HG02571 (cell line): ENCODE measurements around the gene USP13.

Experiments used
- ATAC-seq: cut with Tn5 transposase; IDR thresholded peaks from one replicate; pipeline ENCODE4 v1.9.1; 2021; ENCODE audit warnings: mild to moderate bottlenecking, moderate library complexity; ENCODE audit not compliant: unreplicated experiment

Gene USP13

DNA sequence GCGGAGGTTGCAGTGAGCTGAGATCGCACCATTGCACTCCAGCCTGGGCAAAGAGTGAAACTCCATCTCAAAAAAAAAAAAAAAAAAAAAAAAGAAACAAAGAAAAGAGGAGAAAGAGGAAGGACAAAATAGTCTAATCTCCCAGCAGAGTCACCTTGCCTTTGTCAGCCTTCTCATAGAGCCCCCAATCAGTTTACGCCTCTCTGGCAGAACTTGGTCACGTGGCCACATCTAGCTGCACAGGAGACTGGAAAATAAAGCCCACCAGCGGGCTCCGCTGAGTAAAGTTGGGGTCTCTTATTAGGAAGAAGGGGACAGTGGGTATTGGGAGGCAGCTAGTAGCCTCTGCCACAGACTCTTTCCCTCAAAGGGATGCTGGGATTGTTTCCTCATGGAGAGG, 41.9 kb downstream of the USP13 start:
- ATAC-seq, result no peak

DNA sequence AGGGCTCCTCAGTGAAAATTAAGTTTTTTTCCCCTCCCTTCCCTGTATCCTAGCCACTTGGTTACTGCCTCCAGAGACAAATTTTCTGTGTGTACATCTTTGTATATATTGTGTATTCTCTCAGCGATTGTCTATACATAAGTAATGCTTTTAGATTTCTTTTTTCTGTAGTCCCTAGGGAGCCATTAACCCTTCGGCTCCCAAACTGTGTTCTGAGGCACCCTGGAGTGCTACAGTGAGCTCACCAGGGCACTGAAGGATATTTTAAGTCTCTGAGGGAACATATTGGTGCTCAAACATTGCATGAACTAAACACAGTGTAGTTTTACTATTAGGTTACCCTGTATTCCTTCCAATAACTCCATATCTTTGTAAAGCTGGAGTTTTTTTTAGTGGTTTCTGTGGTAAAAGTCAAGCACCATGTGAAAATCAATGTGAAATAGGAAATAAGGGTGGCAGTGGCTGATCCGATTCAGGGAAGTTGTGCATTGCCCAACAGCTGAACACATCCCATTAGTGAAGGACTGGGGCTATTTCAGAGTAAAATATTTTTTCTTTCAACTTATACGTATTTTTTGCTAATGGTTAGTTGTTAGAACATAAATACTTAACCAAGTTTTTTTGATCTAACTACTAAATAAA, 43.0 kb downstream of the USP13 start:
- no peak for ATAC-seq

DNA sequence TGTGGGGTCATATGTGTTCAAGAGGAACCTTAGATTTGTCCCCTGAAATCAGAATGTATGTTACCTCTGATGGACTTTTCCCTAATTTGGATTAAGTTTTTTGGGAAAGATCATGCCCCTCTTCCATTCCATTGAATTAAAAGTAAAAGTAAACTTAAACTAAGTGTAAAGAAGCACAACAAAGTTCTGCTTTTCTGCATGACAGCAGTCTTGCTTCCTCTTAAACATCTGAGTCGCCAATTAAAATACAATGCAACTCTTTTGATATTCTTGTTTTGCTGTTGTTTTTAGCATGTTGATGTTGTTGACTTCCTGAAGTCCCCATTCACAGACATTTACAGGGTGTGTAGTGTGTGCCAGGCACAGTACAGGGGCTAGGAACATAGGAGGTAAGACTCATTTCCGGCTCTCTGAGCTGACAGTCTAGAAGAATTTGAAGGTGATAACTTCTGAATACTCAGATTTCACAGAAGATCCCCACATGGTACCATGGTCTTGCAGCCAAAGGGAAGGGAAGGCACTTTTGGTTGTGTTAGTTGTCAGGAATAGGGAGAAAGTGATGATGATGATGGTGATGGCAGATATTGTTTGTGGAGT, 45.0 kb downstream of the USP13 start:
- ATAC-seq, result no peak

DNA sequence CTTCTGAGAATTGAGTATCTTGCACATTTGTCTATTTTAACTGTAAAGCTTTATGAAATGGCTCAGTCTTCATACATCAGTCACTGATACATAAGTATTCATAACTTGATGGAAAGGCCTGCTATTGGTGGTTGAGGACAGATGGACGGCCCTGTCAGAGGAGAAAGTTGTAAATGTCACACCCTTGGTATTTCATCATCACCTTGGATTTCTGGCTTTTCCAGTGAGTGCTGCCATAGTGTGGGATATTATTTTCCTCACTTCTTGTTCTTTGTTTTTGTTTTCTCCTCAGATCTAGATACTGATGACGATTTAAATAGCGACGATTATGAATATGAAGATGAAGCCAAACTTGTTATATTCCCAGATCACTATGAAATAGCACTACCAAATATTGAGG, 47.9 kb downstream of the USP13 start:
- ATAC-seq, result no peak

DNA sequence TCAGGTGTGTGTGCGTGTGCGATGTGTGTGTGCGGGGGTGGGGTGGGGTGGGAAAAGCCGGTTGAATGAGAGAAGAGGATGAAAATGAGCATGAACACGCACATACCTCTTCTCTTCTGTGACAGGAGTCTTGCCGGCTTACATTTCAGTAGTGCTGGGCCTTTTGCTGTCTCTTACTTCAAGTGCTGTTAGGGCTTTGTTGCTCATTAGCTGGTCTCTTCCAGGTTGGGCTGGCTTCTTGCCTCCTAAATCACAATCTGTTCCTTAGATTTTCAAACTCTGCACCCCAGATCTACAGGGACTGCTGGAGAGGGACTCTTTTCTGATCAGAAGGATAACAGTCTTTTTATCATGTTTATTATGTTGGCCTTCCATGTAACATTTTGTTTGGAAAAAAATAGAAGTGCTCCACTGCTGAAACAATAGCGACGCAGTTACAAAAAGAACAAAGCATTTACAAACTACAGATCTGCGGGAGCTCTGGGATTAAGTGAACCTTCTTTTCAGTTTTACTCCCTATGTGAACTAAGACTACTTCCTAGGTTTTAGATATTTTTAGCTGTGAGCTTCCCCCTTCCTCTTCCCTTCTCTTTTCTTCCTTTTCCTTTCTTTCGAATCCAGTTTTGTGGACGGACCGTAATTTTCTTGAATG, 48.5 kb downstream of the USP13 start:
- ATAC-seq, result no peak

DNA sequence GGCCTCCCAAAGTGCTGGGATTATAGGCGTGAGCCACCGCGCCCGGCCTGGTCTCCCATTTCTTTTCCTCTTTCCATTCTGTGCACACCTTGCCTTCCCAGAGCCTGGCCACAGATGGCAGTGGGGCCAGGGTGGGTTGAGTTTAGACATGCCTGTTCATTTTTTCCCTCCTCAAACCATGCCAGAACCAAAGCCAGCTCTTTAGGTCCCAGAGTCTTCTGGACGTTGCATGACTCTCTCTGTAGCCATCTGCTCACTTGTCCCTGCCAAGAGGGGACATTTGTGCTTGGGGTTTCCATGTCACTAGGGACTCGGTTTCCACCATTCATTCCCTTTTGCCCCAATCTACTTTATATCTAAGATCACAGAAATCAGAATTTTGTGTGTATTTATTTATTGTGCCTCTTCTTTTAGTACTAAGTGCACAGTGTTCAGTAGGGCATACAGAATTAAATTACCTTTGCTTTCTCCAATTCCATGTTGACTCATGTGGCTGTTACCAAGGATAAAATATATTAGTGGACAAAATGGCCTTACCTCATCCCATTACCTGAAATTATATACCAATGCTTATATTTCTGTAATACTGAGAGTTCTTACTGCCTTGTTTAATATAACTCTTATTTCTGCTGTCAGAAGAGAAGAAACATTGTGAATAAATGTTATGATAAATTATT, 49.6 kb downstream of the USP13 start:
- ATAC-seq, result no peak

DNA sequence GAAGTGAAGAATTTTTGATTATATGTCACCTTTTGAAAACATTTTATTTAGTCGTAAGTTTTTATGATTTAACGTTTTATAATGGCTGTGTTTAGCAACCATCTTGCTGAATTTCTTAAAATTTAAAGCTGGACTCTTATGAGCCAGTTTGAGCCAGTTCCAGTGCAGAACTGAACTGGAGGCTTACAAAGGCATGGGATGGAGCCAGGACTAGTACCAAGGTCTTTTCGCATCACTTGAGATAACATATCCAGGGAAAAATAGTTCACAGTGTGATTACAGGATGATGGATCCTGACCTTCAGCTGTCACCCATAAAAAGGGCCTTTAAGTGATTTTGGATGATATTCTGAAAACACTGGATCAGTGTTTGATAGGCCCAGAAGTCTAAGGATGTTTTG, 51.0 kb downstream of the USP13 start:
- no peak for ATAC-seq

DNA sequence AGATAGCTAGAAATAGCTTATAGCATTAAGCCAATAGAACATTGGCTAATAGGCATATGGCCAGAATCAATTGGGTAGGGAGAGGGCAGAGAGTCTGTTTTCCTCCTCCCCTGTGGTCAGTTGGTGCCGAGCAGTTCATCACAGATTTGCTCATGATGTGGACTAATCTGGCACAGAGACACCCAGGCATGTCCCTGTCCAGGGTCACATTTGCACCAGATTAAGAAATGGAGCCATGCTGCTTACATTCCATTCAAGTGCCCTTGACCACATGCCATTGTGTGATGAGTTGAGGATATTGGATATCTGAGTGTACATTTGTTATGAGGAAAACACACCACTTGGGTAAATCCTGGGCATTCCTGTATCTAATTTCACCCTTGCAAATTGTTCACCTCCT, 53.4 kb downstream of the USP13 start:
- no peak for ATAC-seq

DNA sequence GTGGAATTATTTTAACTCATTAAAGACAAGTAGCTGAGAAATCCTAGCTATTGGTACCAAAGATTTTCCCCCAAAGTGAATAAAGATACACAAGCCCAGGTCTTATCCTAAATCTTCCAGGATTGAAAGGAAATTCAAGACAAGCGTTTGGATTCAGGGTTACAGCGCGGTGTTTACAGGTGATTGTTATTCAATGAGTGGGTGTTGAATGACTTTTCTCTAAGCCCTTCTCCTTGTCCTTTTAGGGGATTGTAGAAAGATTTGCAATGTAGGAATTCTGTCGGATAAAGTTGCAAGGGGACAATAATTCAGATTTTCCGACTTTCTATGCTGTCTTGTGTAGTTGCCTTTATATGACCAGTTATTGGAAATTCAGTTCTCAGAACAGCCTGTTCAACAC, 57.2 kb downstream of the USP13 start:
- ATAC-seq, result no peak

DNA sequence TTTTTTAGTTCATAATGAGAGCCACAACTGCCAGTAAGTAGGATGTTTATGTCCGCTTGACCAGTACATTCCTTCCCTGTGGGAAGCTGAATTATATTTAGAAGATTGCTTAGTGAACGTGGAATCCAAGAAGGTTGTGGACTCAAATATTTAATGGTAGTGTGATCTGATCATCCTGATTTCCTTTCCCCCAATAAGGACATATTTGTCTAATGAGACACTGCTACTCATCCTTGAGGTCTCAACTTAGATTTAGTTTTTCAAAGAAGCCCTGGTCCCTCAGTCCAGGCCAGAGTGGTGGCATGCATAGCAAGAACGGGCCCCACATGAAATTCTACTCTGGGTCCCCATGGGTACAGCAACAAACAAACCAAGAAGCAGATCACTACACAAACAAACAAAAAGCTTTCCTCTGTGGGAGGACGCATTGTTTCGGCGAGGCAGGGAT, 60.8 kb downstream of the USP13 start:
- no peak for ATAC-seq

DNA sequence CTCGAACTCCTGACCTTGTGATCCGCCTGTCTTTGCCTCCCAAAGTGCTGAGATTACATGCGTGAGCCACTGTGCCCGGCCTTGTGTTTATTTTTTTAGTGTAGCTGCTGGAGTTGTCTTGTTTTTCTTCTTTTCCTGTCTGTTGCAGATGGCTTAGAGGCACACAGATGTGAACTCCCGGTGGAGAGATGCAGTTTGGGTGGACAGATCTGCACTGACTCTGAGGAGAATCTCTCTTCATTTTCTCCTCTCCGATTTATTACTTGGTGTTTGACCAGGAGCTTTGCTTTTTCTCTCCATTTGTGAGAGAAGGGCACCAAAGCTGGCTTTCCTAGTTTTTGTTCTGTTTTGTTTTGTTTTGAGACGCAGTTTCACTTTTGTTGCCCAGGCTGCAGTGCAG, 62.7 kb downstream of the USP13 start:
- no peak for ATAC-seq

DNA sequence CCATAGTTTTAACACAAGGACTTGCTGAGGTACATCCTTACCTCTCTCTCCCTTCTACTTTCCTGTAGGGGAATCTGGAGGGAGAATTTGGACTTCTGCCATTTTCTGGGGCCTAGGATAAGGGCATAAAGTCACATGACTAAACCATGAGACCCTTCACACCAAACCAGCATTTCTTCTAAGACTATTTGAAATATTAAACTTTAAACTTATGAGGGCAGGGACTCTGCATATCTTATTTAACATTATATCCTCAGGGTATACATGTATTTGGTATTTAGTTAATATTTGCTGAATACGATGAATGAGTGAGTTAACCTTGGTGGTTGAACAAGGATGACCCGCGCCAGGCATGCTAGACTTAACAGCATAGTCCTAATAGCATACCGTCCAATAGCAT, 63.4 kb downstream of the USP13 start:
- no peak for ATAC-seq

DNA sequence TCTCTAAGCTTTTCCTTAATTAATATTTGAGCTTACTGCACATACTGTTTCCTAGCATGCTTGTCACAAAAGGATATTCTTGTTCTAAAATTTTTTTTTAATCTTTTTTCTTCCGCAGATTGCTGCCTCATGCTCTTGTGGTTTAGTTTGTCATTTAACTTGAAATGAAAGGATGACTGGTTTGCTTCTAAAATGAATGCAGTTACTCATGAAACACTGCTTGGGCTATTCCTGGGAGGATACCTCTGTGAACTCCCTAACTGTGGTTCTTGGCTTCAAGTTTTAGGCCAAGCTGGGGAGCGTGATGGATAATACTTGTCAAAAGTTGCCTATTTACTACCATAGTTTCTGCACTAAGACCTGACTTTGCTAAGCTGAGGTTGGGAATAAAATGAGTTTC, 64.0 kb downstream of the USP13 start:
- no peak for ATAC-seq

DNA sequence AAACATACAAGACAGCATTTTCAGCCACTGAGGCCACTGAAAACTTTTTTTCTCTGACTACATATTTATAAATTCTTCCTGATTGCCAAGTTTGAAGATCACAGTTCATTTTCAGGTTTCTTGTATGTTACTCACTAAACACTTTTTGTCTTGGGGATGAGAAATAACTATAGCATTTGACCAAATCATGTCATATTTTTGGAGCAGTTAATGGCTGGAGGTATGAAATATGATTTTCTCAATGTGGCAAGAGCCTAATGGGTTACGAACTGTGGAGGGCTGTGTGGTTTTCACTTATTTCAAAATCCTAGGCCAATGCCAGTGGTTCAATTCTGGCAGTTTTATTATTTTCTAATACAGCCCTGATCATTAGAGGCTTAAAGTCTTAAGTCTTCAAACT, 64.4 kb downstream of the USP13 start:
- no peak for ATAC-seq

DNA sequence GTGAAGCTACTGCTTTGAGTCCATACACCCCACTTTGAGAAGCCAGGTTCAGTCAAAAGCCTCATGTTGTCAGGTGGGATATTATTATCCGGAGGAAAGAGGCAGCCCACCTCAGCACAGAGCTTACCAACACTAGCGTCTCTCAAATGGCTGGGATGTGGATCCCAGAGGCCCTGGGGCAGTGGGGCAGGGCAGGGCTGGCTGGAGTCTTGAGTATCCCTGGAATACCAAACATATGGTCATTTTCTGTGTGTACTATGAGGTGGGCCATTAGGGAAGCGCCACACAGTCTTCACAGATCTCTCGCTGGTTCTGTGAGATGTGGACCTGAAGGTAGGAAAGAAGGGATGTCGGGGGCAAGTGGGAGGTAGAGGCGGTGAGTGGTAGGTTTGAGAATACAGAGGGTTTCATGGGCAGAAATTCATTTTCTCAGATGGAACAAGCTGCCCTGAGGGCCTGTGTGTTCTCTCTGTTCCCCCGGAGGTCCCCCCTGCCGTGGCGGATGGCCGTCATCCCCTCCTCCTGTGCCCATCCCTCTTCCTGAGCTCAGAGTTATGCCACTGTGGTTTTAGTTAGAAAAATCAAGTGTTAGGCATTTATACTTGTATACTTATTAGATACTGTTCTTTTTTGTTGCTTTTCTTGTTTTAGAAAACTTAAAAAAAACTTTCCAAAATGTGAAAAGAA, 66.4 kb downstream of the USP13 start:
- ATAC-seq, result no peak

DNA sequence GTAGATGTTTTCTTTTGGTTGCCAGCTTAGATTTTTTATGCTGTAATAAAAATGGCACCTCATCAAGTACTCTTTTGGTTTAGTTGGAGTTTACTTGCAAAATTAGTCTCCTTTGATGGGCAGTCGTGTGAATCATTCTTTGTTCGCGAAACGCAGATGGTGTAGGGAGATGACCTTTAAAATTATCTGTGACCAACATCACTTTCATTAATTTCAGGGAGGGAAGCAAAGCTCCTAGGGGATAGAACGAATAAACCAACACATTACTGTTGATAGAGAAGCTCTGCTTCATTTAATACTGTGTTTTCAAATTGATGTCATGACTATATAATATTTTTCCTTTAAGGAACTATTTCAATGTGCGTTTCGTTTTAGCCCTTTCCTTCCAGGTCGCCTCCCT, 67.4 kb downstream of the USP13 start:
- ATAC-seq, result no peak

DNA sequence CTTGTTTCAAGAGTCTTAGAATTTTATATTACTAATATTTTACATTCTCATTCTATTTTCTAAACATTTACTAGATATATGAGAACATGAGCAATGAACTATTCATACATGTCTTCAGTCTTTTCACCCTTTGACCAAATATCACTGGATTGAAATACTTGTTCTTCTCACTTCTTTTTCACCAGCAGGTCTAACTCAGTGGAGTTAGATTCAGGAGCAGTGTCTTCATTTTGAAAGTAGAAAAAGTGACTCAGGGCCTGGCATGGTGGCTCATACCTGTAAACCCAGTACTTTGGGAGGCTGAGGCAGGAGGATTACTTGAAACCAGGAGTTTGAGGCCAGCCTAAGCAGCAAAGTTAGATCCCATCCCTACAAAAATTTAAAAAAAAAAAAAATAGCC, 70.8 kb downstream of the USP13 start:
- ATAC-seq, result no peak

DNA sequence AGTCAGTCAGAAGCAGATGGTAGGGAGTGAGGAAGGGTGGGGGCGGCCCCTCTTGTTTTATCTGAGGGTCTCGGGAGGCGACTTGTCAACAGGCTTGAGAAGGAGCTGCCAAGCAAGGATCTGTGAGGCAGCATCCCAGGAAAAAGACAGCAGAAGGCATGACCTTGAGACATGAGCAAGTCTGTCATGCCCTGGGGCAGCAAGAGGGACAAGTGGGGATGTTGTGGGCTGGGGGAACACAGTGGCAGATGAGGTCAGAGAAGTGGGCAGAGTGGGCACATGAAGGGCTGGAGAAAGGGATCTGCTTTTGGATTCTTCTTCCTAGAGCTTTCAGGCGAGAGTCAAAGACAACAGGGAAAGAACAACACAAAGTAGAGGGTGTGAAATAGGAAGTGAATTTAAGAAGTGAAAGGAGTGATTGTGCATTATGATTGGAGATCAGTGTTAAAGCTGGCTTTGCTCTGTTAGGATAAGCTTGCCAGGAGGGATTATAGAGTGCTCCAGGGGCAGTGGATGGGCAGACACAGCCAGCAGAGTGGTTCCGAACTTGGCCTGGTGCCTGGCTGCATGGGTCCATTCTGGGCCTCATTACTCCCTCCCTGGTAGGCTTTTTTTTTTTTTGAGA, 73.3 kb downstream of the USP13 start:
- ATAC-seq, result no peak

DNA sequence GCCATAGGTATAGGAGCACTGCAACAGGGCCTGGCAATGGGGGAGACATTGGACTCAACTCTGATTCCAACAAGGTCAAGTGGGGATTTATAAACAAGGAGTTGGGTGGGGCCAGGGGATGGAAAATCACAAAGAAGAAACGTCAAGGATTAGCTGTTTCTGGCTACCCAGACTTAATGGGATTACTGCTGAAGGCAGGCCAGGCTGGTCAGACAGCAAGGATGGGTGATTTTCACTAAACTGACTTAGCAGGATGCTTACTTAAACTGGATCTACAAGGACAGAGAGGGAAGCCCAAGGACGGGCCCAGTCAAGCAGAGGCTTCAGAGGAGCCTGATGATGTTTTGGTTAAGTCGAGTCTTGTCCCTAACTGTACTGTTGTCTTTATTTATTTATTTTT, 76.2 kb downstream of the USP13 start:
- no peak for ATAC-seq

DNA sequence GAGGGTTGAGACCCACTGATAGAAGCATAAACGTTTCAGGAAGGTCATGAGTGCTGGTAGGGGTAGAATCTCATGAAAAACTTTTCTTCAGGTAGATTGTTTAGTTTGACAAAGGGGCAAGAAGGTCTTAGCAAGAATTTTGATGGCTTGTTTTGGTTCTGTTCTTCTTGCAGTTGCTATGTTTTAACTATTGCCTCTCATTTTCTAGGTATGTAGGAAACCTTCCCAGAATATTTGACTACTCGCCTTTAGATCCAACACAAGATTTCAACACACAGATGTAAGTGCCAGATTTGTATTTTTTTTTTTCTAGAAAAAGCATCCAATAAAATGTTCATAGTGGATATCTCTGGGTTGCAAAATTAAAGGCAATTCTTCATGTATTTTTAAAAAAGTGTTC, 77.1 kb downstream of the USP13 start:
- no peak for ATAC-seq

DNA sequence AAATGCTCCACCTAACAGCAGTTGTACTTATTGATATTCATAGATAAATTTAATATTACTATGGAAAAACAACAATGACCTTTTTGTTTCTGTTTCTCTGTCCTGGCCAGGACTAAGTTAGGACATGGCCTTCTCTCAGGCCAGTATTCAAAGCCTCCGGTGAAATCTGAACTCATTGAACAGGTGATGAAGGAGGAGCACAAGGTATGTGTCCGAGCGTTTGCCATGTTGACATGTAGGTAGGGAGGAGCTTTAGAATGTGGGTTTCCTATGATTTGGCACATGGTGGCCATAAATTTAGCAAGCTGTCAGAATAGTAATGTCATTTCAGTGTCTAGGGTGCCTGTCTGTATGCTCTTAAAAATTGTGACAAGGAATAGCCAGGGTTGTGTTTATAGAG, 77.7 kb downstream of the USP13 start:
- no peak for ATAC-seq
